Measurements from ENCODE around the gene OR51G1.

OR51G1 gene

GRCh38 chr11:4916581-4916980 is 7.6 kb downstream of the OR51G1 start:
- Histone ChIP-seq H3K27me3 (replicated peaks) (no peaks in the 10 kb centered on the region), H3K36me3 (replicated peaks) (no peaks in the 10 kb centered on the region), H3K27ac (no peak overlapping the region), H3K4me3 (ENCODE audit: low read depth, low read length) (no peak overlapping the region)
- no peak for DNase-seq
- in situ Hi-C loops (cut with HindIII; ENCODE audit: low pct_ligation_motif_present, low sequenced_read_pairs): no loop called here
- TF ChIP-seq CTCF (IDR thresholded peaks at IDR 0.05; ENCODE audit: low read depth, low read length, missing control alignments): no peak

- Histone ChIP-seq H3K27me3 (replicated peaks) (no peaks in the 10 kb centered on the region), H3K4me3 (ENCODE audit: low read depth, low read length) (no peak within 1 kb of the TSS), H3K36me3 (replicated peaks) (no peaks in the 10 kb centered on the region), H3K27ac (no peak within 1 kb of the TSS)
- no peak for TF ChIP-seq CTCF (IDR thresholded peaks at IDR 0.05; ENCODE audit: low read depth, low read length, missing control alignments)
- no peak for DNase-seq
- in situ Hi-C loops (cut with HindIII; ENCODE audit: low pct_ligation_motif_present, low sequenced_read_pairs): no loop called here
These were observed 20.7 kb downstream of the OR51G1 start, which contains the start of gene OR51A7 for GRCh38 chr11:4903484-4903883. OR51A7 (plus strand) TSS chr11:4903783; CDS start chr11:4907370, 3,587 bp downstream.

- Histone ChIP-seq H3K36me3 (replicated peaks) (no peaks in the 10 kb centered on the region), H3K27me3 (replicated peaks) (no peaks in the 10 kb centered on the region), H3K27ac (no peak overlapping the region), H3K4me3 (ENCODE audit: low read depth, low read length) (no peak overlapping the region)
- in situ Hi-C loops (cut with HindIII; ENCODE audit: low pct_ligation_motif_present, low sequenced_read_pairs): no loop called here
- peak; percentile 76 for DNase-seq
- peak; percentile 45 for TF ChIP-seq CTCF (IDR thresholded peaks at IDR 0.05; ENCODE audit: low read depth, low read length, missing control alignments)
These were observed 32.0 kb downstream of the OR51G1 start for GRCh38 chr11:4891996-4892640.

- no peak overlapping the region for H3K27ac ChIP-seq
- no peaks in the 10 kb centered on the region for H3K27me3 ChIP-seq (replicated peaks)
- no peak overlapping the region for H3K4me3 ChIP-seq (ENCODE audit: low read depth, low read length)
- peak; percentile 20 for DNase-seq
- in situ Hi-C loops (cut with HindIII; ENCODE audit: low pct_ligation_motif_present, low sequenced_read_pairs): no loop called here
- no peaks in the 10 kb centered on the region for H3K36me3 ChIP-seq (replicated peaks)
- no peak for TF ChIP-seq CTCF (IDR thresholded peaks at IDR 0.05; ENCODE audit: low read depth, low read length, missing control alignments)
These were observed 33.9 kb downstream of the OR51G1 start for GRCh38 chr11:4890279-4890678.

GRCh38 chr11:4887591-4887990 is 36.5 kb downstream of the OR51G1 start:
- TF ChIP-seq CTCF (IDR thresholded peaks at IDR 0.05; ENCODE audit: low read depth, low read length, missing control alignments): no peak
- Histone ChIP-seq H3K4me3 (ENCODE audit: low read depth, low read length) (no peak overlapping the region), H3K27me3 (replicated peaks) (no peaks in the 10 kb centered on the region), H3K36me3 (replicated peaks) (no peaks in the 10 kb centered on the region), H3K27ac (no peak overlapping the region)
- in situ Hi-C loops (cut with HindIII; ENCODE audit: low pct_ligation_motif_present, low sequenced_read_pairs): no loop called here
- DNase-seq: no peak

GRCh38 chr11:4886186-4886585 is 38.0 kb downstream of the OR51G1 start:
- Histone ChIP-seq H3K36me3 (replicated peaks) (no peaks in the 10 kb centered on the region), H3K27ac (no peak overlapping the region), H3K4me3 (ENCODE audit: low read depth, low read length) (no peak overlapping the region), H3K27me3 (replicated peaks) (no peaks in the 10 kb centered on the region)
- in situ Hi-C loops (cut with HindIII; ENCODE audit: low pct_ligation_motif_present, low sequenced_read_pairs): no loop called here
- DNase-seq: no peak
- no peak for TF ChIP-seq CTCF (IDR thresholded peaks at IDR 0.05; ENCODE audit: low read depth, low read length, missing control alignments)

Measured in brain microvascular endothelial cell (primary cell).